Keratinocyte (primary cell): ENCODE results near the gene PPFIA1. TPM values are rescaled to one million over a fixed set of nuclear protein-coding genes. Genes with fewer than 3 reads are reported as not detected.

Source experiments
- DNase-seq: peaks from one replicate; pipeline ENCODE4 v3.0.0-alpha.2; 2011; ENCODE audit warnings: low read depth, missing footprints, low spot score
- FAIRE-seq: peaks from 2 replicates; lab custom pipeline; 2011; peaks lifted over from hg19 to GRCh38; lab: Jason Lieb, UNC
- H2AFZ ChIP-seq: 2 replicates; pipeline ENCODE4 v1.6.0; 2012; ENCODE audit warnings: low read length, control low read depth, inconsistent platforms; ENCODE audit not compliant: control insufficient read depth
- H3K27ac ChIP-seq: 2 replicates; pipeline ENCODE4 v1.5.1; 2011; ENCODE audit warnings: low read length; ENCODE audit not compliant: control insufficient read depth, insufficient read depth
- H3K27me3 ChIP-seq: 3 replicates; pipeline ENCODE4 v1.6.0; 2011; ENCODE audit warnings: low read length; ENCODE audit not compliant: control insufficient read depth, insufficient read depth; ENCODE audit errors: extremely low read depth
- H3K36me3 ChIP-seq, 2 experiments: 2 replicates in 1 of 2; 3 replicates in 1 of 2; pipeline ENCODE4 v1.5.1; 2011; ENCODE audit warnings: low read length in 2 of 2, mild to moderate bottlenecking in 1 of 2; ENCODE audit not compliant: control insufficient read depth in 2 of 2, insufficient read depth in 2 of 2; ENCODE audit errors: extremely low read depth in 1 of 2
- H3K4me1 ChIP-seq: 3 replicates; pipeline ENCODE4 v1.5.1; 2011; ENCODE audit warnings: low read length; ENCODE audit not compliant: control insufficient read depth, insufficient read depth; ENCODE audit errors: extremely low read depth
- H3K4me2 ChIP-seq: 3 replicates; pipeline ENCODE4 v1.6.0; 2011; ENCODE audit warnings: low read depth, low read length; ENCODE audit not compliant: control insufficient read depth, insufficient read depth; ENCODE audit errors: extremely low read depth
- H3K4me3 ChIP-seq, 3 experiments: fragments of 200-600 bp in 1 of 3; sonication (generic) in 1 of 3; 2 replicates in 2 of 3; 3 replicates in 1 of 3; pipeline ENCODE4 v1.5.1; 2011 to 2016; ENCODE audit warnings: low read length in 3 of 3, mild to moderate bottlenecking in 3 of 3, control low read depth in 2 of 3, inconsistent platforms in 1 of 3, low read depth in 1 of 3, mixed read lengths in 1 of 3, mixed run types in 1 of 3, moderate library complexity in 1 of 3; ENCODE audit not compliant: control insufficient read depth in 2 of 3, insufficient read depth in 2 of 3; ENCODE audit errors: extremely low read depth in 1 of 3
- H3K79me2 ChIP-seq: 2 replicates; pipeline ENCODE4 v1.6.0; 2012; ENCODE audit warnings: low read length; ENCODE audit not compliant: control insufficient read depth, insufficient read depth
- H3K9ac ChIP-seq: 3 replicates; pipeline ENCODE4 v1.6.0; 2011; ENCODE audit warnings: low read length; ENCODE audit not compliant: control insufficient read depth, insufficient read depth; ENCODE audit errors: extremely low read depth
- H3K9me1 ChIP-seq: 3 replicates; pipeline ENCODE4 v1.6.0; 2011; ENCODE audit warnings: low read length; ENCODE audit not compliant: control insufficient read depth, insufficient read depth; ENCODE audit errors: extremely low read depth
- H3K9me3 ChIP-seq: 2 replicates; pipeline ENCODE4 v1.5.1; 2012; ENCODE audit warnings: low read depth, low read length; ENCODE audit not compliant: control insufficient read depth
- H4K20me1 ChIP-seq: 3 replicates; pipeline ENCODE4 v1.6.0; 2011; ENCODE audit warnings: low read length; ENCODE audit not compliant: control insufficient read depth, insufficient read depth; ENCODE audit errors: extremely low read depth
- CTCF ChIP-seq, 3 experiments: IDR thresholded peaks in 1 of 3; conservative IDR thresholded peaks in 1 of 3; optimal IDR thresholded peaks in 1 of 3; 2 replicates in 2 of 3; 3 replicates in 1 of 3; pipeline versions ENCODE3 to v1.5.1; 2011; ENCODE audit warnings: low read length in 3 of 3, mild to moderate bottlenecking in 3 of 3, moderate library complexity in 2 of 3, control low read depth in 1 of 3, inconsistent platforms in 1 of 3; ENCODE audit not compliant: insufficient read depth in 2 of 3; ENCODE audit errors: extremely low read depth in 1 of 3
- EZH2 ChIP-seq: IDR thresholded peaks from one replicate; pipeline ENCODE4 v1.6.1; 2012; ENCODE audit warnings: inconsistent platforms, mild to moderate bottlenecking, low read length, moderate library complexity
- dilution Hi-C: fragments of 300-500 bp; cut with MboI; formaldehyde crosslinking; loops from one replicate; pipeline ENCODE4 v1.7.0; 2020; ENCODE audit warnings: low sequenced_read_pairs; ENCODE audit not compliant: extremely low pct_ligation_motif_present
- polyA plus RNA-seq, 5 experiments: library from polyadenylated mRNA; depleted of rRNA in 3 of 5; stranded (reverse) in 3 of 5; stranded (forward) in 1 of 5; unstranded in 1 of 5; fragments of >200 nt; gene quantifications; 1 replicate in 1 of 5; 2 replicates in 3 of 5; 3 replicates in 1 of 5; pipeline versions ENCODE4 v1.2.1 to v1.2.3, GENCODE V29; 2011 to 2012; ENCODE audit warnings: missing spikeins in 2 of 5, low read depth in 1 of 5, low replicate concordance in 1 of 5

Gene PPFIA1
- polyA plus RNA-seq, 1 donor (not counting 4 experiments of a cell fraction or from before 2014, with no cell fraction given): 27.6 TPM

- no peak overlapping the region for H3K27ac ChIP-seq
- no peaks in the 10 kb centered on the region for H3K4me1 ChIP-seq
- no peak overlapping the region for H3K4me3 ChIP-seq
- H4K20me1 ChIP-seq: no peaks in the 10 kb centered on the region
- H3K79me2 ChIP-seq: no peaks in the 10 kb centered on the region
- H3K36me3 ChIP-seq: no peaks in the 10 kb centered on the region
- no peaks in the 10 kb centered on the region for H3K9me1 ChIP-seq
- no peak overlapping the region for H2AFZ ChIP-seq
- H3K9me3 ChIP-seq: no peaks in the 10 kb centered on the region
- dilution Hi-C loops: no loop called here
- H3K4me2 ChIP-seq: no peak overlapping the region
- DNase-seq (no peak), FAIRE-seq (no peak)
- H3K27me3 ChIP-seq: peaks cover 12% of the 10 kb centered on the region
- H3K9ac ChIP-seq: no peak overlapping the region
- TF ChIP-seq CTCF (optimal IDR thresholded peaks at IDR 0.05 in 1 of 3, IDR thresholded peaks at IDR 0.05 in 1 of 3, conservative IDR thresholded peaks at IDR 0.05 in 1 of 3; ENCODE audit: extremely low read depth in 1 of 3, insufficient read depth in 2 of 3, low read length in 3 of 3) (peak in 2 of 3 experiments; percentile 46 to 62), EZH2 (no peak)
Measured at GRCh38 chr11:70226967-70227366, 43.5 kb upstream of the PPFIA1 start.

GRCh38 chr11:70229737-70230136, 40.8 kb upstream of the PPFIA1 start:
- no peaks in the 10 kb centered on the region for H3K36me3 ChIP-seq
- peaks cover 8% of the 10 kb centered on the region for H3K27me3 ChIP-seq
- no peaks in the 10 kb centered on the region for H3K79me2 ChIP-seq
- no peak overlapping the region for H2AFZ ChIP-seq
- H3K4me1 ChIP-seq: peaks cover 3% of the 10 kb centered on the region
- no peaks in the 10 kb centered on the region for H4K20me1 ChIP-seq
- no peak overlapping the region for H3K4me2 ChIP-seq
- DNase-seq: no peak
- no peak overlapping the region for H3K9ac ChIP-seq
- no peak overlapping the region for H3K4me3 ChIP-seq
- no peaks in the 10 kb centered on the region for H3K9me1 ChIP-seq
- no peak for FAIRE-seq
- TF ChIP-seq CTCF (optimal IDR thresholded peaks at IDR 0.05 in 1 of 3, IDR thresholded peaks at IDR 0.05 in 1 of 3, conservative IDR thresholded peaks at IDR 0.05 in 1 of 3; ENCODE audit: extremely low read depth in 1 of 3, insufficient read depth in 2 of 3, low read length in 3 of 3): no peak
- no peak for TF ChIP-seq EZH2
- H3K27ac ChIP-seq: no peak overlapping the region
- dilution Hi-C loops: loop anchor here (5.0 kb wide), 1 partner anchor 73 kb away; no protein-coding TSS in a partner anchor
- no peaks in the 10 kb centered on the region for H3K9me3 ChIP-seq
